K562 (cell line): ENCODE data around the gene TAL1. TPM values are rescaled to one million over a fixed set of nuclear protein-coding genes. Genes with fewer than 3 reads are reported as not detected.

ENCODE experiments used
- ARHGAP35 ChIP-seq: fragments of 450-650 bp; IDR thresholded peaks from 2 replicates; pipeline ENCODE4 v1.6.1; 2018; ENCODE audit not compliant: partially characterized antibody
- BCLAF1 ChIP-seq, 2 experiments: fragments of 450-650 bp in 1 of 2; IDR thresholded peaks; 2 replicates each; pipeline ENCODE4 v1.6.1; 2011 to 2017; ENCODE audit warnings: low read depth in 2 of 2, antibody characterized with exemption in 1 of 2, borderline replicate concordance in 1 of 2, low read length in 1 of 2, mild to moderate bottlenecking in 1 of 2, mixed read lengths in 1 of 2; ENCODE audit not compliant: control insufficient read depth in 1 of 2
- GMEB1 ChIP-seq: fragments of 250-450 bp; sonication (Bioruptor Pico); IDR thresholded peaks from 2 replicates; pipeline ENCODE4 v1.4.0; 2020; ENCODE audit warnings: mild to moderate bottlenecking
- HES1 ChIP-seq: fragments of 450-650 bp; IDR thresholded peaks from 2 replicates; pipeline ENCODE4 v1.6.1; 2016; ENCODE audit warnings: low read depth, mild to moderate bottlenecking, moderate library complexity
- MCM2 ChIP-seq: fragments of 450-650 bp; IDR thresholded peaks from 2 replicates; pipeline ENCODE4 v1.6.1; 2017; ENCODE audit warnings: low read depth, mild to moderate bottlenecking
- POLR2AphosphoS5 ChIP-seq: IDR thresholded peaks from 2 replicates; pipeline ENCODE4 v1.6.1; 2011; ENCODE audit warnings: mild to moderate bottlenecking, low read depth, low read length, moderate library complexity; ENCODE audit not compliant: control insufficient read depth, insufficient read depth
- SREBF1 ChIP-seq: fragments of 150-350 bp; IDR thresholded peaks from 2 replicates; pipeline ENCODE4 v1.6.1; 2014; ENCODE audit warnings: antibody characterized with exemption, low read depth, low read length, borderline replicate concordance
- TFAP4 ChIP-seq: sonication (generic); formaldehyde crosslinking; IDR thresholded peaks from 2 replicates; pipeline ENCODE4 v1.8.0; 2022; ENCODE audit warnings: missing genetic modification reagents, mild to moderate bottlenecking, moderate library complexity, borderline replicate concordance
- TRIM25 ChIP-seq: fragments of 450-650 bp; IDR thresholded peaks from 2 replicates; pipeline ENCODE4 v1.7.0; 2016; ENCODE audit warnings: borderline replicate concordance
- ZBTB7A ChIP-seq: IDR thresholded peaks from 2 replicates; pipeline ENCODE4 v1.6.1; 2011; ENCODE audit warnings: low read depth, mild to moderate bottlenecking, low read length, moderate library complexity, borderline replicate concordance; ENCODE audit not compliant: control insufficient read depth
- ZFP36 ChIP-seq: fragments of 150-350 bp; IDR thresholded peaks from 2 replicates; pipeline ENCODE4 v1.6.1; 2018; ENCODE audit warnings: low read length, low read depth; ENCODE audit not compliant: partially characterized antibody
- ZNF263 ChIP-seq: sonication (generic); formaldehyde crosslinking; IDR thresholded peaks from 2 replicates; pipeline ENCODE4 v1.8.0; 2022; ENCODE audit warnings: mild to moderate bottlenecking, missing genetic modification reagents, borderline replicate concordance
- ZNF512 ChIP-seq: IDR thresholded peaks from 2 replicates; pipeline ENCODE4 v1.6.1; 2016; ENCODE audit warnings: missing genetic modification characterization, missing compliant biosample characterization
- polyA plus RNA-seq, 8 experiments: library from polyadenylated mRNA; depleted of rRNA in 4 of 8; stranded (reverse) in 5 of 8; unstranded in 3 of 8; fragments of >200 nt; fragmentation: Nextera tagmentation in 2 of 8; fragmentation: Illumina TruSeq in 1 of 8; extraction: Ambion mirVana in 2 of 8; extraction: Trizol in 1 of 8; gene quantifications; 2 replicates each; pipeline versions ENCODE4 v1.2.1 to v1.2.3, GENCODE V29; 2011 to 2014; ENCODE audit warnings: inconsistent platforms in 1 of 8, missing spikeins in 1 of 8
- total RNA-seq, 7 experiments: library from RNA; depleted of rRNA in 6 of 7; stranded (reverse); fragments of >200 nt in 6 of 7; fragmentation: Illumina TruSeq in 2 of 7; extraction: Trizol in 2 of 7; gene quantifications; 2 replicates each; pipeline versions ENCODE4 v1.2.1 to v1.2.3, GENCODE V29; 2011 to 2021; ENCODE audit warnings: low replicate concordance in 1 of 7

Gene TAL1
- total and polyA plus RNA-seq, 9 of the 15 experiments (the other 6 are each of a cell fraction or from before 2014, with no cell fraction given): 18.5 to 106 (median 59.7) TPM

GRCh38 chr1:47180603-47181094 lies 51.4 kb downstream of the TAL1 start (continued):
- TF ChIP-seq HES1 (no peak), SREBF1 (no peak), ZNF512 (tag) (peak; percentile 90), BCLAF1 (IDR thresholded peaks at IDR 0.05; ENCODE audit: borderline replicate concordance in 1 of 2, control insufficient read depth in 1 of 2, low read depth in 2 of 2, low read length in 1 of 2) (no peak), GMEB1 (CRISPR knock-in tag) (no peak), TFAP4 (CRISPR knock-in tag) (no peak), POLR2AphosphoS5 (no peak), TRIM25 (0 out of 2 replicates have a peak, but pooled peaks have one; percentile 59), ARHGAP35 (peak; percentile 86), ZFP36 (peak; percentile 81), MCM2 (no peak), ZBTB7A (no peak), ZNF263 (CRISPR knock-in tag) (no peak)
